BLaER1 treated with 17β-estradiol and CSF1 and Interleukin-3, amounts not matched to agents 10 nM and 100 nM (cell line): ENCODE data around the gene IMMP1L.
"Not testable (repeated sequence)": the region's sequence is repeated elsewhere in the genome, so short reads cannot be mapped to it uniquely, and the experiment has no call there.

Experiments
- H3K27ac ChIP-seq, 11 experiments: shearing (Covaris generic); formaldehyde crosslinking; 2 replicates each; pipeline ENCODE4 v1.8.1; 2022
- H3K27me3 ChIP-seq, 11 experiments: shearing (Covaris generic); formaldehyde crosslinking; 2 replicates each; pipeline ENCODE4 v1.8.1; 2022
- H3K36me3 ChIP-seq, 11 experiments: shearing (Covaris generic); formaldehyde crosslinking; 2 replicates each; pipeline ENCODE4 v1.8.1; 2022
- H3K4me1 ChIP-seq, 10 experiments: shearing (Covaris generic); formaldehyde crosslinking; 2 replicates each; pipeline ENCODE4 v1.8.1; 2022
- H3K4me2 ChIP-seq, 11 experiments: shearing (Covaris generic); formaldehyde crosslinking; 2 replicates each; pipeline ENCODE4 v1.8.1; 2022
- H3K4me3 ChIP-seq, 10 experiments: shearing (Covaris generic); formaldehyde crosslinking; 2 replicates each; pipeline ENCODE4 v1.8.1; 2022
- H3K9ac ChIP-seq, 11 experiments: shearing (Covaris generic); formaldehyde crosslinking; 2 replicates each; pipeline ENCODE4 v1.8.1; 2022
- H3K9me3 ChIP-seq, 11 experiments: shearing (Covaris generic); formaldehyde crosslinking; replicated peaks in 1 of 11; 2 replicates each; pipeline ENCODE4 v1.8.1; 2022
- H4K20me1 ChIP-seq, 11 experiments: shearing (Covaris generic); formaldehyde crosslinking; 2 replicates each; pipeline ENCODE4 v1.8.1; 2022
- Cebpa-rat ChIP-seq, 11 experiments: shearing (Covaris generic); IDR thresholded peaks; 2 replicates each; pipeline ENCODE4 v1.8.1; 2022

IMMP1L gene

GRCh38 chr11:31521497-31522150, 12.2 kb upstream of the IMMP1L start:
- Histone ChIP-seq H3K4me3 (no peak overlapping the region), H3K4me2 (no peak overlapping the region), H3K36me3 (peaks cover 0 to 20% (median 5%) of the 10 kb centered on the region in 11 experiments; a peak in 10 of 22 replicates), H3K4me1 (no peaks in the 10 kb centered on the region), H3K27me3 (no peaks in the 10 kb centered on the region), H3K27ac (no peak overlapping the region), H3K9me3 (0 out of 22 replicates have a peak, but pooled peaks cover 0 to 3% (median 0%) of the 10 kb centered on the region in 11 experiments), H3K9ac (no peak overlapping the region), H4K20me1 (no peaks in the 10 kb centered on the region)
- TF ChIP-seq Cebpa-rat (IDR thresholded peaks at IDR 0.05): no peak

- Histone ChIP-seq H4K20me1 (no peaks in the 10 kb centered on the region; a peak in 1 of 22 replicates), H3K9me3 (no peaks in the 10 kb centered on the region), H3K9ac (no peak overlapping the region), H3K36me3 (peaks cover 0 to under 1% (median 0%) of the 10 kb centered on the region in 11 experiments; a peak in 1 of 22 replicates), H3K27ac (no peak overlapping the region), H3K27me3 (no peaks in the 10 kb centered on the region), H3K4me3 (no peak overlapping the region), H3K4me1 (peaks cover 9 to 30% (median 25%) of the 10 kb centered on the region in 10 experiments; a peak in 19 of 20 replicates), H3K4me2 (0 out of 22 replicates have a peak overlapping the region, but pooled peaks of 2 of the 11 experiments have one; percentile 74 to 82)
- no peak for TF ChIP-seq Cebpa-rat (IDR thresholded peaks at IDR 0.05)
These were observed 2.7 kb upstream of the IMMP1L start for GRCh38 chr11:31512117-31512516.

- Histone ChIP-seq H4K20me1 (peaks cover 0 to 7% (median 0%) of the 10 kb centered on the region in 11 experiments; a peak in 3 of 22 replicates), H3K9ac (peak overlapping the region; percentile 83 to 88 (median 86)), H3K4me3 (peak overlapping the region; percentile 82 to 98 (median 86)), H3K4me2 (peak overlapping the region; percentile 52 to 94 (median 74)), H3K9me3 (no peaks in the 10 kb centered on the region), H3K27me3 (no peaks in the 10 kb centered on the region), H3K36me3 (peaks cover 4 to 31% (median 14%) of the 10 kb centered on the region in 11 experiments; a peak in 19 of 22 replicates), H3K27ac (peak overlapping the region in 10 of 11 experiments; percentile 59 to 89 (median 80); a peak in 20 of 22 replicates), H3K4me1 (peaks cover 9 to 30% (median 25%) of the 10 kb centered on the region in 10 experiments; a peak in 19 of 20 replicates)
- TF ChIP-seq Cebpa-rat (IDR thresholded peaks at IDR 0.05): no peak
These were observed 382 bp downstream of the IMMP1L start for GRCh38 chr11:31509051-31509428.

- Histone ChIP-seq H3K4me1 (no peaks in the 10 kb centered on the region), H3K4me2 (no peak overlapping the region), H3K9ac (no peak overlapping the region), H3K27me3 (no peaks in the 10 kb centered on the region), H3K36me3 (peaks cover 24 to 61% (median 45%) of the 10 kb centered on the region in 11 experiments; a peak in 20 of 22 replicates), H3K27ac (no peak overlapping the region), H3K9me3 (peaks cover 0 to 26% (median 13%) of the 10 kb centered on the region in 11 experiments; a peak in 12 of 22 replicates), H3K4me3 (no peak overlapping the region), H4K20me1 (peaks cover 0 to 7% (median 0%) of the 10 kb centered on the region in 11 experiments; a peak in 2 of 22 replicates)
- TF ChIP-seq Cebpa-rat (IDR thresholded peaks at IDR 0.05): no peak
These were observed 8.9 kb downstream of the IMMP1L start for GRCh38 chr11:31500560-31500959.

GRCh38 chr11:31499576-31500178, 9.7 kb downstream of the IMMP1L start:
- Histone ChIP-seq H3K9me3 (peaks cover 4 to 35% (median 21%) of the 10 kb centered on the region in 11 experiments), H3K36me3 (peaks cover 19 to 61% (median 47%) of the 10 kb centered on the region in 11 experiments; a peak in 21 of 22 replicates), H3K9ac (no peak overlapping the region)

GRCh38 chr11:31493762-31494161, 15.7 kb downstream of the IMMP1L start:
- H4K20me1 ChIP-seq: peaks cover 0 to 13% (median 0%) of the 10 kb centered on the region in 11 experiments; a peak in 1 of 22 replicates
- H3K27ac ChIP-seq, H3K9ac ChIP-seq, H3K27me3 ChIP-seq, H3K4me3 ChIP-seq, H3K4me2 ChIP-seq, H3K4me1 ChIP-seq: not testable (repeated sequence)
- H3K9me3 ChIP-seq: peaks cover 24 to 38% (median 28%) of the 10 kb centered on the region in 11 experiments
- H3K36me3 ChIP-seq: peaks cover 22 to 64% (median 41%) of the 10 kb centered on the region in 11 experiments

More at GRCh38 chr11:31499576-31500178, 9.7 kb downstream of the IMMP1L start:
- Histone ChIP-seq H4K20me1 (no peaks in the 10 kb centered on the region), H3K4me3 (no peak overlapping the region), H3K27me3 (no peaks in the 10 kb centered on the region), H3K4me1 (no peaks in the 10 kb centered on the region), H3K27ac (no peak overlapping the region), H3K4me2 (no peak overlapping the region)
- no peak for TF ChIP-seq Cebpa-rat (IDR thresholded peaks at IDR 0.05)

- H4K20me1 ChIP-seq: peaks cover 0 to 13% (median 0%) of the 10 kb centered on the region in 11 experiments; a peak in 1 of 22 replicates
- H3K27me3 ChIP-seq: no peaks in the 10 kb centered on the region
- H3K9me3 ChIP-seq: peaks cover 24 to 38% (median 28%) of the 10 kb centered on the region in 11 experiments
- no peak overlapping the region for H3K27ac ChIP-seq
- H3K4me3 ChIP-seq: no peak overlapping the region
- no peak overlapping the region for H3K4me2 ChIP-seq
- no peak overlapping the region for H3K9ac ChIP-seq
- H3K36me3 ChIP-seq: peaks cover 21 to 61% (median 41%) of the 10 kb centered on the region in 11 experiments
- H3K4me1 ChIP-seq: no peaks in the 10 kb centered on the region
- TF ChIP-seq Cebpa-rat (IDR thresholded peaks at IDR 0.05): no peak
These were observed 16.2 kb downstream of the IMMP1L start for GRCh38 chr11:31493235-31493634.

- no peak overlapping the region for H3K9ac ChIP-seq
- H3K4me2 ChIP-seq: no peak overlapping the region
- no peaks in the 10 kb centered on the region for H3K27me3 ChIP-seq
- H3K36me3 ChIP-seq: peaks cover 21 to 65% (median 39%) of the 10 kb centered on the region in 11 experiments
- no peak overlapping the region for H3K27ac ChIP-seq
- H4K20me1 ChIP-seq: peaks cover 0 to 13% (median 0%) of the 10 kb centered on the region in 11 experiments; a peak in 3 of 22 replicates
- no peak overlapping the region for H3K4me3 ChIP-seq
- TF ChIP-seq Cebpa-rat (IDR thresholded peaks at IDR 0.05): no peak
- H3K9me3 ChIP-seq: peaks cover 24 to 34% (median 28%) of the 10 kb centered on the region in 11 experiments; a peak in 21 of 22 replicates
- no peaks in the 10 kb centered on the region for H3K4me1 ChIP-seq
These were observed 17.0 kb downstream of the IMMP1L start for GRCh38 chr11:31492320-31492913.

- TF ChIP-seq Cebpa-rat (IDR thresholded peaks at IDR 0.05): no peak
- peaks cover 0 to 2% (median 0%) of the 10 kb centered on the region in 11 experiments; a peak in 4 of 22 replicates for H3K9me3 ChIP-seq
- no peak overlapping the region for H3K4me2 ChIP-seq
- no peak overlapping the region for H3K9ac ChIP-seq
- H3K4me1 ChIP-seq: no peaks in the 10 kb centered on the region
- H3K27me3 ChIP-seq: no peaks in the 10 kb centered on the region
- peaks cover 0 to 36% (median 8%) of the 10 kb centered on the region in 11 experiments; a peak in 11 of 22 replicates for H3K36me3 ChIP-seq
- H3K4me3 ChIP-seq: no peak overlapping the region
- H4K20me1 ChIP-seq: peaks cover 0 to 7% (median 0%) of the 10 kb centered on the region in 11 experiments; a peak in 3 of 22 replicates
- H3K27ac ChIP-seq: no peak overlapping the region
These were observed 21.6 kb downstream of the IMMP1L start for GRCh38 chr11:31487848-31488247.
